Activated CD8-positive, alpha-beta memory T cell treated with anti-CD3 and anti-CD28 coated beads for 48 hours (primary cell): Measurements from ENCODE around the gene UGT1A10.

Experiments used
- DNase-seq, 3 experiments: peaks; one replicate each; pipeline ENCODE4 v3.0.0-alpha.2; 2020; ENCODE audit warnings: low read depth in 2 of 3, low spot score in 2 of 3

The UGT1A10 gene

GRCh38 chr2:233801357-233802131 lies 165.3 kb downstream of the UGT1A10 start:
- DNase-seq: no peak

GRCh38 chr2:233802132-233802815 lies 166.0 kb downstream of the UGT1A10 start:
- DNase-seq: no peak

- DNase-seq: no peak
These were observed 167.2 kb downstream of the UGT1A10 start for GRCh38 chr2:233803292-233803911.

DNA sequence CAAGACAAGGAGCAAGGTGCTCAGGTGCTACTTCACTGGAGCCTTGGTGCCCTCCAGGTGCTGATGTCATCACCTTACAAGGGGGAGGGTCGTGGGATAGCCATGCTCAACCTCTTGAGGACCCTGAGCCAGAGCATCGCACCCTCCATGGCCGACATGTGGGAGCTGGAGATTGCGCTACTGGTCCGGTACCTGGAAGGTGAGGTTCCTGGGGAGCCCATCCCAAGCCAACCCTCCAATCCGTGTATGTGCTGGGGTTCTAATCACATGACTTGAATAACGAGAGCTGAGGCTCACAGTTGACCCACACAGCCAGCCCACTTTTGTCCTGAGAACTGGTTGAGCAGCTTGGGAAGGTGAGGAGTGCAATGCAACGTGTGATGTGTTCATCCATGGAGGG lies 167.7 kb downstream of the UGT1A10 start:
- DNase-seq: no peak

DNA sequence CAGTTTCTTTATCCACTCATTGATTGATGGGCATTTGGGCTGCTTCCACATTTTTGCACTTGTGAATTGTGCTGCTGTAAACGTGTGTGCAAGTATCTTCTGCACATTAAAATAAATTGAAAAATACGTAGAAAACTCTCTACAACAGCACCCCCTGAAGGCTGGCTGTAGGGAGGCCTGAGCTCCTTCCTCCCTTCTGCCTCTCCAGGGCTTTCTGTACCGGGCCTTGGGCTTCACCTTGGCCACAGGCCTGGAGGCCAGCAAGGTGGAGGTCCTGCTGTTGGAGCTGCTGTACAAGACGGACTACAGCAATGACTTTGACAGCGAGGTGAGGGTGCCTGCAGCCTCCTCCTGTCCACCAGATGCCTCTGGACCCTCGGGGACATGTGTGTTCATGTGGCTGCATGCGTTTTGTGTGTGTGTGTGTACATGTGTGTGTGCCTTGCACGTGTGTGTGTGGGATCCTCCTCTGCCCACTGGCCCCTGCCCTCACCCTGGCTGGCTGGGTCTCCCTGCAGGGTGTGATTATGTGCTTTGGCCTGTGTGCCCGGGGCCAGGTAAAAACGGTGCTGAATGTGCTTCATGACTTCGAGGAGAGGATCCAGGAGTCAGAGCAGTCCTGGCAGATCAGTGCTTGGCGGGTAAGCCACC lies 171.1 kb downstream of the UGT1A10 start:
- DNase-seq: no peak

- no peak for DNase-seq
These were observed 172.0 kb downstream of the UGT1A10 start for GRCh38 chr2:233807966-233808935.

DNA sequence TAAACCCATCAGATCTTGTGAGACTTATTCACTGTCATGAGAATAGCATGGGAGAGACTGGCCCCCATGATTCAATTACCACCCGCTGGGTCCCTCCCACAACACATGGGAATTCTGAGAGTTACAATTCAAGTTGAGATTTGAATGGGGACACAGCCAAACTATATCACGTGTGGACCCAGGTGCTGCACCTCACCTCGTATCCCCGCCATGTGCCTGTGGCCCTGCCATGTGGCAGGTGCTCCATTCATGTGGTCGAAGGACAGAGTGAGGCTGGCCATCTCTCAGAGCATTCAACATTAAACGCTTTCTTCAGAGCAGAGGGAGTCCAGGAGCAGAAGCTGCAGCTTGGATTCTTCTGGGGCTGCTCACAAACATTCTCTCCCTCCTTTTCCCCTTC lies 174.1 kb downstream of the UGT1A10 start:
- DNase-seq: no peak

DNA sequence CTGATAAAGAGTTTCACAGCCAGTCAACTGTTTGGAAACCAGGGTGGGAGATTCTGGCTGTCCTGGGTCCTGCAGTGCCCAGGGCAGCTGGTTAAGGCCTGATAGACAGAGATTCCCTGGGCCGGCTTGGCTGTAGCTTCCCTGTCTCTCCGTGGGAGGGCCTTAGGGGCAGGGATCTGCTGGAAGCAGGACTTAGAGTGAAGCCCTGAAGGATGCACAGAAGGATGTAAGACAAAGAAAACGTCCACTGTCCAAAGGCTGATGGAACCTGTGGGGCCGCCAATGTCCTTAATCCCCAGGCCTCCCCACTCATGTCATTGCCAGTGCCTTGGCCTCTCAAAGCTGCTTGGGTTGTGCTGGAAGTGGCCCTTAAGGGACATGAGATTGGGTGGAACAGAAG lies 174.8 kb downstream of the UGT1A10 start:
- no peak for DNase-seq

DNA sequence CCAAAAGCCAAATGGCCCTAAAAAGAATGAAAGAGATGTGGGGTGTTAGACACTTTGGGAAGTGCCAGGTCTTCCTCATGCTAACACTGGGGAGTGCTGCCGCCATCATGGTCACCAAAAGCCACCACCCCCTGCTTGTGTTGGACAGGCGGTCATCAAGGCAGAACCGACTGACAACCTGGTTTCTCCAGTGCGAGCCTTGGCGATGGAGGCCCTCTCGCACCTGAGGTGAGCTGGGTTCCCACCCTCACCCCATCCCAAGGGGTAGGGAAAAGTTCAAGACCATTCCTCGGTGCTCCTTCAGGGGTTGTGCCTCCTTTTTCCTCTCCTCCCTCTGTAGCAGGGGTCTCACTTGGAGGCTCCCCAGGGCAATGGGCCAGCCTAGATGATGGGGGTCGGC lies 175.5 kb downstream of the UGT1A10 start:
- no peak for DNase-seq

- DNase-seq: no peak
These were observed 177.2 kb downstream of the UGT1A10 start for GRCh38 chr2:233813236-233814055.

DNA sequence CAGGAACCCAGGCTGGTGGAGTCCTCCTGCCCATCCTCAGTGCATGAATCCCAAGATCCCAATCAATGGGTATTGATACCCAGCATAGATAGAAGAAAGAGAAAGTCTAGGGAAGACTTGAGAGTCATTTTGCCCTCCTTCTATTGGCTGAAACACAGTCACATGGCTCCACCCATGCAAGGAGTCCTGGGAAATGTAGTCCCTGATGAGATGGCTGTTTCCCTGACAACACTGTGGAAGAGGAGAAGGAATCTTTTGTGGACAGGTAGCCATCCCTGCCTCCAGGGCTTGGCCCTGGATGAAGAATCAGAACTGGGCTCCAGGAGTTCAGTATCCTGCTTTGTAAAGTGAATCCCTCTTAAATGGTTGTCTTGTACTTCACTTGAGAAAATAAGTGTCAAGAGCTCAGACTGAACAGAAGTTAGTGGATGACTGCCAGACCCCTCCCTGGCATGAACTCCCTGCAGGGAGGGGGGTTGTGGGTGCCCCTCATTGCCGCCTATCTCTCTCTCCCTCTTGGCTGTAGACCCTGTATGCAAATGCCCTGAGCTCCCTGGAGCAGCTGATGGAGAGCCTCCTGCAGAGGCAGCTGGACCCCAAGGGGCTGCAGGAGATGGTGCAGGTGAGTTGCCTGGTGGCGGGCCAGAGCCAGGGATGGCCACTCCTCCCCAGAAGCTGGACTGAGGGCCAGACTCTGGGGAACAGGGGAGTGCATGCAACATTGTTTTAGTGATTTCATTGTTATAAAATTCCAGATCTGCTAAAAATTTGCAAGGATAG lies 178.0 kb downstream of the UGT1A10 start:
- no peak for DNase-seq

DNA sequence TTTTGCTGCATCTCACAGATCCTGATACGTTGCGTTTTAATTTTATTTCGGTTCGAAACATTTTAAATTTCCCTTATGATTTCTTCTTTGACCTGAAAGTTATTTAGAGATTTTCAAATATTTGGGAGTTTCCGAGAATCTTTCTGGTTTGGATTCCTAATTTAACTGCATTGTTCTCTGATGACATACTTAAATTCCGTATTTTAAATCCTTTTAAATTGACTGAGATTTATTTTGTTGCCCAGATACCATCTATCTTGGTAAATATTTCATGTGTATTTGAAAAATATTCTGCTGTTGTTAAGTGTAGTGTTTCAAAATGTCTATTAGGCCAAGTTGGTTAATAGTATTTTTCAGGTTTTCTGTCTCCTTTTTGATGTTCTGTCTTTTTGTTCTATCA lies 179.6 kb downstream of the UGT1A10 start:
- DNase-seq: no peak

GRCh38 chr2:233816334-233816733 lies 180.1 kb downstream of the UGT1A10 start:
- no peak for DNase-seq

DNA sequence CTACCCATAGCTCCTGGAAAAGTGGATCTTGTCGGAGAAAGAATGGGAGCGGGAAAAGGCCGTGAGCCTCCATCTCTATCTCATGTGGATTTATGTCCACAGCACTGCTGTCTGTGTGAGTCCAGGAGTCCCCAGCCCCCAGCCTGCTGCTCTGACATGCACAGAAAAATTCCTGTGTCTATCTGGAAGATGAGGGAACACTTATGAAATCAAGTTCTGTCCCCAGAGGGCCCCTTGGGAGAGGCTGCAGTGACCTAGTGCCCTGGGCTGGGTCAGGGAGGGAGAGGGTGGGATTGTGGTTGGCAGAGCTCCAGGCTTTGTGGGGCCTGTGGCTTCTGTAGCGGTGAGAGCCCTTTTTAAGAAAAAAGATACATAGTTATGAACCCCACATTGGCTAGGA lies 180.5 kb downstream of the UGT1A10 start:
- DNase-seq: no peak

DNA sequence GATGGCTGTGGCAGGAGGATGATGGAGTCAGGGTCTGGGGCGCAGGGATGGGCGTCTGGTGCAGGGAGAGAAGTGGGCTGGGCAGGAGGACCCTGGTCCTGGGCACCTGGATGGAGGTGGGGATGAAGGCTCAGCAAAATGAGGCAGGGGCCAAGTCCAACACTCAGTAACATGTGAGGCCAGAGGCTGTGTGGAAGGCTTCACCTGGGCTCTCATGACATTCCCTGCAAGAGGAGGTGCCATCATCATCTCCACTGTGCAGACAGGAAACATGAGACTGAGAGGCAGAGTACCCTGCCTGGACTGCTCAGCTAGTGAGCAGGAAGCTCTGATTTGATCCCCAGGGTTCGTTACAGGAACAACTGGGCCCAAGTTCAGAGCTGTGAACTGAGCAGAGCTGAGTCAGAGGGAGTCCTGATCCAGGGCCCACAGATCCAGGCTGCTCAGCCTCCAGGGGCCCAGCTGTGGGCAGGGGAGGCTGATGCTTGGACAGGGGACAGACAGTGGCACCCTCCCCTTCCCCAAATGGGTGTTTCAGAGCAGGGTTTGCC lies 181.2 kb downstream of the UGT1A10 start:
- no peak for DNase-seq

- no peak for DNase-seq
These were observed 181.9 kb downstream of the UGT1A10 start for GRCh38 chr2:233817995-233818638.

- no peak for DNase-seq
These were observed 182.7 kb downstream of the UGT1A10 start for GRCh38 chr2:233818639-233819621.
